ENCODE results near the gene SRMS. TPM values are rescaled to one million over a fixed set of nuclear protein-coding genes. Genes with fewer than 3 reads are reported as not detected.

The SRMS gene
- total RNA-seq, 4 donors from 2014 or later: not detected

GRCh38 chr20:63520934-63521601 is 26.5 kb downstream of the SRMS start:
- TF ChIP-seq CTCF (IDR thresholded peaks at IDR 0.05; ENCODE audit: low read depth): no peak

- no peak for TF ChIP-seq CTCF (IDR thresholded peaks at IDR 0.05; ENCODE audit: low read depth)
These were observed 27.0 kb downstream of the SRMS start, which contains the start of gene PPDPF for GRCh38 chr20:63520504-63520933. Gene PPDPF (plus strand): TSS chr20:63520765. CDS start chr20:63521309, 544 bp downstream.

- no peak for TF ChIP-seq CTCF (IDR thresholded peaks at IDR 0.05; ENCODE audit: low read depth)
These were observed 27.7 kb downstream of the SRMS start for GRCh38 chr20:63519668-63520503.

- no peak for TF ChIP-seq CTCF (IDR thresholded peaks at IDR 0.05; ENCODE audit: low read depth)
These were observed 28.4 kb downstream of the SRMS start for GRCh38 chr20:63518946-63519667.

- TF ChIP-seq CTCF (IDR thresholded peaks at IDR 0.05; ENCODE audit: low read depth): no peak
These were observed 29.1 kb downstream of the SRMS start for GRCh38 chr20:63518351-63518861.

- TF ChIP-seq CTCF (IDR thresholded peaks at IDR 0.05; ENCODE audit: low read depth): no peak
These were observed 29.9 kb downstream of the SRMS start for GRCh38 chr20:63517376-63518309.
